TTC549 (cell line): Measurements from ENCODE around the gene DTD1.
"Not testable (repeated sequence)": the region's sequence is repeated elsewhere in the genome, so short reads cannot be mapped to it uniquely, and the experiment has no call there.

Experiments
- FAIRE-seq: peaks from 2 replicates; lab custom pipeline; 2012; peaks lifted over from hg19 to GRCh38; lab: Jason Lieb, UNC

DTD1 gene

GRCh38 chr20:18743665-18744440 lies 156.0 kb downstream of the DTD1 start:
- FAIRE-seq = no peak

GRCh38 chr20:18747090-18747489 lies 159.2 kb downstream of the DTD1 start:
- no peak for FAIRE-seq

- FAIRE-seq = no peak
Measured at GRCh38 chr20:18748987-18749386, 161.1 kb downstream of the DTD1 start.

GRCh38 chr20:18749528-18749927 lies 161.7 kb downstream of the DTD1 start:
- no peak for FAIRE-seq

- no peak for FAIRE-seq
Measured at GRCh38 chr20:18750735-18751134, 162.9 kb downstream of the DTD1 start.

GRCh38 chr20:18754030-18754652 lies 166.3 kb downstream of the DTD1 start:
- FAIRE-seq = no peak

GRCh38 chr20:18754653-18755045 lies 166.8 kb downstream of the DTD1 start:
- no peak for FAIRE-seq

- not testable (repeated sequence) for FAIRE-seq
Measured at GRCh38 chr20:18760852-18761251, 173.0 kb downstream of the DTD1 start.

- no peak for FAIRE-seq
Measured at GRCh38 chr20:18767676-18768075, 179.8 kb downstream of the DTD1 start.

GRCh38 chr20:18773566-18773965 lies 185.7 kb downstream of the DTD1 start:
- FAIRE-seq = no peak

GRCh38 chr20:18774207-18774606 lies 186.4 kb downstream of the DTD1 start:
- FAIRE-seq = no peak

GRCh38 chr20:18775633-18776032 lies 187.8 kb downstream of the DTD1 start:
- FAIRE-seq = no peak

GRCh38 chr20:18778690-18779392 lies 191.0 kb downstream of the DTD1 start:
- FAIRE-seq = no peak

- FAIRE-seq = no peak
Measured at GRCh38 chr20:18780385-18781130, 192.7 kb downstream of the DTD1 start.

- FAIRE-seq = no peak
Measured at GRCh38 chr20:18781509-18781908, 193.7 kb downstream of the DTD1 start.

- FAIRE-seq = no peak
Measured at GRCh38 chr20:18783385-18783959, 195.6 kb downstream of the DTD1 start.

GRCh38 chr20:18787046-18787445 lies 199.2 kb downstream of the DTD1 start:
- FAIRE-seq = not testable (repeated sequence)

GRCh38 chr20:18788021-18788420 lies 200.2 kb downstream of the DTD1 start:
- no peak for FAIRE-seq

- no peak for FAIRE-seq
Measured at GRCh38 chr20:18790787-18791186, 202.9 kb downstream of the DTD1 start.

- FAIRE-seq = no peak
Measured at GRCh38 chr20:18793625-18794427, 206.0 kb downstream of the DTD1 start.

GRCh38 chr20:18794428-18794787 lies 206.6 kb downstream of the DTD1 start:
- FAIRE-seq = no peak
